GM13977 (cell line): Measurements from ENCODE around the gene EXOG.

ENCODE experiments used
- DNase-seq: peaks from one replicate; pipeline ENCODE4 v3.0.0; 2012; ENCODE audit warnings: low spot score
- in situ Hi-C: fragments of 300-500 bp; cut with MboI; formaldehyde crosslinking; loops from one replicate; pipeline ENCODE4 v1.12.0; 2022; ENCODE audit warnings: low sequenced_read_pairs, low pct_unique_long_range_greater_than_20kb, mixed read lengths, inconsistent platforms; ENCODE audit not compliant: unreplicated experiment
- TF ChIP-seq, protein P1 (sequence below): IDR thresholded peaks from 2 replicates; pipeline ENCODE4 v1.5.1; 2012; ENCODE audit warnings: mild to moderate bottlenecking, control low read depth; ENCODE audit not compliant: insufficient read depth; ENCODE audit errors: extremely low read depth, missing control alignments

The EXOG gene, protein sequence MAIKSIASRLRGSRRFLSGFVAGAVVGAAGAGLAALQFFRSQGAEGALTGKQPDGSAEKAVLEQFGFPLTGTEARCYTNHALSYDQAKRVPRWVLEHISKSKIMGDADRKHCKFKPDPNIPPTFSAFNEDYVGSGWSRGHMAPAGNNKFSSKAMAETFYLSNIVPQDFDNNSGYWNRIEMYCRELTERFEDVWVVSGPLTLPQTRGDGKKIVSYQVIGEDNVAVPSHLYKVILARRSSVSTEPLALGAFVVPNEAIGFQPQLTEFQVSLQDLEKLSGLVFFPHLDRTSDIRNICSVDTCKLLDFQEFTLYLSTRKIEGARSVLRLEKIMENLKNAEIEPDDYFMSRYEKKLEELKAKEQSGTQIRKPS

DNA sequence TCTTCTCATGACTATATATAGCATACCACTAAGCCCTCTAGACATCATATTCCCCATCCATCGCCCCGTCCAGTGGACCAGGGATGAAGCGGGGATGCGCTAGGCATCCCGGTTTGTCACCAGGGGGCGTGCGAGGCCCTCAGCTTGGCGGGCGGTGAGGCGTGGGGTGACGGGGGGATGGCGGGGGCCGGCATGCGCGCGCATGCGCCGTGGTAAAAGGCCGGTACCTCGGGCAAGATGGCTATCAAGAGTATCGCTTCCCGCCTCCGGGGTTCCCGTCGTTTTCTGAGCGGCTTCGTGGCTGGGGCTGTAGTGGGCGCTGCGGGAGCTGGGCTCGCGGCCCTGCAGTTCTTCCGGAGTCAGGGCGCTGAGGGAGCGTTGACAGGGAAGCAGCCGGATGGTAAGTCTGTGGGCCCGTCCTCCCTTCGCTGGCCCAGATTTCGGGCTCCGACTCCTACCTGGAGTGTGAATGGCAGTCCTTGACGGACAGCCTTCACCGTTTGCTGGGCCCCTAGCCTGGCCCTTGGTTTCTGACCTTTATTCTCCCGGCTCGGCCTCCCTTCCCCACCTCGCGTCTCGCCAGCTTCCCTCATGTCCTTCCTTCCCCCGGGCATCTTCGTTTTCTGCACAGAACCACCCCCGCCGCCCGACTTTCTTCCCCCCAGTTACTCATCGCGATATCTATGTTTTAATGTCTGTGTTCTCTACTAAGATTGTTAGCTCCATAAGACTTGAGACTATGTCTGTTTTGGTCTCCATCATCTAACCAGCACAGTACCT lies at the start of gene EXOG:
Gene EXOG (plus strand): TSS at position 210 of the 780 bp plus-strand sequence. CDS start 28 bp downstream, at position 238.
- TF ChIP-seq, protein P1, sequence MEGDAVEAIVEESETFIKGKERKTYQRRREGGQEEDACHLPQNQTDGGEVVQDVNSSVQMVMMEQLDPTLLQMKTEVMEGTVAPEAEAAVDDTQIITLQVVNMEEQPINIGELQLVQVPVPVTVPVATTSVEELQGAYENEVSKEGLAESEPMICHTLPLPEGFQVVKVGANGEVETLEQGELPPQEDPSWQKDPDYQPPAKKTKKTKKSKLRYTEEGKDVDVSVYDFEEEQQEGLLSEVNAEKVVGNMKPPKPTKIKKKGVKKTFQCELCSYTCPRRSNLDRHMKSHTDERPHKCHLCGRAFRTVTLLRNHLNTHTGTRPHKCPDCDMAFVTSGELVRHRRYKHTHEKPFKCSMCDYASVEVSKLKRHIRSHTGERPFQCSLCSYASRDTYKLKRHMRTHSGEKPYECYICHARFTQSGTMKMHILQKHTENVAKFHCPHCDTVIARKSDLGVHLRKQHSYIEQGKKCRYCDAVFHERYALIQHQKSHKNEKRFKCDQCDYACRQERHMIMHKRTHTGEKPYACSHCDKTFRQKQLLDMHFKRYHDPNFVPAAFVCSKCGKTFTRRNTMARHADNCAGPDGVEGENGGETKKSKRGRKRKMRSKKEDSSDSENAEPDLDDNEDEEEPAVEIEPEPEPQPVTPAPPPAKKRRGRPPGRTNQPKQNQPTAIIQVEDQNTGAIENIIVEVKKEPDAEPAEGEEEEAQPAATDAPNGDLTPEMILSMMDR, result peak; percentile 88
- peak; percentile 96 for DNase-seq
- in situ Hi-C loops, result no loop called here

DNA sequence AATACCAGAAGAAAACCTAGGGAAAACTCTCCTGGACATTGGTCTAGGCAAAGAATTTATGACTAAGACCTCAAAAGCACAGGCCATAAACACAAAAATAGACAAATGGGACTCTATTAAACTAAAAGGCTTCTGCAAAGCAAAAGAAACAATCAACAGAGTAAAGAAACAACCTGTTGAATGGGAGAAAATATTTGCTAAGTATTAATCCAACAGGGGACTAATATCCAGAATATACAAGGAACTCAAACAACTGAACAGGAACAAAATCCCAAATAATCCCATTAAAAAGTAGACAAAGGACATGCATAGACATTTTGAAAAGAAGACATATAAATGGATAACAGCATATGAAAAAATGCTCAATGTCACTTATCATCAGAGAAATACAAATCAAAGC lies 49.3 kb upstream of the EXOG start:
- TF ChIP-seq, protein P1, result no peak
- in situ Hi-C loops, result no loop called here
- no peak for DNase-seq

DNA sequence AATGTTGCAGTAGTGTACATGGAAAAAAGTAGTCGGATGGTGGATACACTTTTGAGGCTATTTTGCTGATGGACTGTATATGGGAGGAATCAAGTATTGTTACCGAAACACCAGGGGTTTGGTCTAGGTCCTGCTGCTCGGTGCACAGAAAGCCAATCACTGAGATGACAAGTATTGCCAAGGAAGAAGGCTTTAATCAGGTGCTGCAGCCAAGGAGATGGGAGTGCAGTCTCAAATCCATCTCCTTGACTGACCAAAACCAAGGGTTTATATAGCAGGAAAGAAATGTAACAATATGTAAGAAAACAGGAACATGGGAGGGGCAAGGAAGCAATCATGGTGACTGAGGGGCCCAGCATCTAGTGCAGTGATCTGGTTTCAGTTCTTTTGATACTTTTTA lies 45.3 kb upstream of the EXOG start:
- in situ Hi-C loops, result no loop called here
- DNase-seq, result no peak
- TF ChIP-seq, protein P1, result no peak

DNA sequence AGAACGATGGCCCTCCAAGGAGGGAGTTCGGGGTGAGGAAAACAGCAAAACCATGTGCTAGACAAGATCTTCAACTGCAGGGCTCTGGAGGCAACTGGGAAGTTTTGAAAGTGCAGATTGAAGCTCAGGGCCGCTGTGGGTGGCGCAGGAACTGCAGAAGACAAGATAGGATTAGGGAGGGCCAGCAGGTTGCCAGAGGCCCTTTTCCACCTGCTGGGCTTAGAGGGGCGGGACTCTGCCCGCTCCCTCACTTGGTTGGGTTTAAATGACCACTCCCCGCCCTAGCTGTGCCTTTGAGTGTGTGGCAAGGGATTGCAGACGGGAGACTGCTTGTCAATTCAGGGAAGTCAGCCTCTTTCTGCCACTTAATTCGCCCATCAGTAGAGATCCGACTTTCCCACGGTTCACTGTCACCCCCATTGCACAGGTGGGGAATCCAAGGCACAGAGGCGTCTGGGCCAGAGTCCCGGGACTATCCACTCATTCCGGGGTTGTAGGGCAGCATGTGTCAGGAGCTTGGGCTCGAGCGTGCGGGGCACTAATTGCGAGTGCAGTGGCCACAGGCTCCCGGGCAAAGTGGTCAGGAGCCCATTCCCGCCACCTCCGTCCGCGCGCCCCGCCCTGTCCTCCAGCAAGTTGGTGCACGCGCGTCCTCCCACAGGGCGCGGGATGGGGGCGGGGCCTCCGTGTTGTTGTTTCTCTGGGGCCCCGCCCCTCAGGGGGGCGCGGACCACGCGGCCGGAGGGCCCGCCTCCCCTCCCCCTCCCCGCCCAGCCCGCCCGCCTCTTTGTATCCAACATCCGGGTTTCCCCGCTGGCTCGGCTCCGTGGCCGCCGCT lies 42.8 kb upstream of the EXOG start, which contains the start of gene ACVR2B:
Gene ACVR2B (plus strand): TSS at position 816 of the 838 bp plus-strand sequence. CDS start 433 bp downstream, outside the sequence.
- peak; percentile 94 for DNase-seq
- in situ Hi-C loops, result no loop called here
- TF ChIP-seq, protein P1, result no peak

DNA sequence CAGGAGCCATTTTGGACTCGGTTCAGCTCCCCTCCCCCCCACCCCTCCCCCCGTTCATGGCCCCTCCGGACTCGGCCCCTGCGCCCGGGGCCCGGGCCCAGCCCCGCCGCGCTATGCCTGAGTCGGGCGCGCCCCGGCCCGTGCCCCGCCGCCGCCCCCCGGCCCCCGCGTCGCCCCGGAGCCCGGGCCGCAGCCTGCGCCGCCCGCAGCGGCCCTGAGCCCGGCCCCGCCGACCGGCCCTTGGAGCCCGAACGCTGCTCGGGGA lies 42.3 kb upstream of the EXOG start:
- in situ Hi-C loops, result no loop called here
- DNase-seq, result no peak
- TF ChIP-seq, protein P1, result no peak

DNA sequence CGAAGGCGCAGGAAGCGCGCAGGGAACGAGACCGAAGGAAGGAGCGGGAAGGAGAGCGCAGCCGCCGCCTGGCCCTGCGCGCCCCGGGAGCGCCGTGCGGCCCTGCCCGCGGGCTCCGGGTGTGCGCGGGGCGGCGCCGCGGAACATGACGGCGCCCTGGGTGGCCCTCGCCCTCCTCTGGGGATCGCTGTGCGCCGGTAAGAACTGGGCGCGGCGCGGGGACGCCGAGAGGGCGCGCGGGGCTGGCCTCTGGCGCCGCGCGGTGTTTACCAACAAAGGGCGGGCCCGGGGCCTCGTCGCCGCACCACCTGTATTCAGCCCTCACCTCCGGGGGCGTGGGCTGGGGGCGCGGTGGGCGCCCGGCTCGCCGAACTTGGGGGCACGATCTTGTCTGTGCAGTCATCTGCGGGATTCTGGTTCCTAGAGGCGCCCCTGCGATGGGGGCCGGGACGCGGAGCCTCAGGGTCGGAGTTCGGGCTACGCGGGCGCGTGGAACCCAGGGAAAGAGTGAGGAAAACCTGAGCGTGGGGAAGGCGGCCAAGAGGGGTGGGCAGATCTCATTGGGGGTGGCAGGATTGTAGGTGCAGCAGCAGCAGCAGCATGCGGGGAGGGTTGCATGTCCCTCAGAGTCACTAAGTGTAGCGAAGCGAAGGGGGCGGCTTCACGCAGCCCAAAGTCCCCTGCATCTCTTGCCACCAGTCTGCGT lies 41.8 kb upstream of the EXOG start:
- peak; percentile 83 for DNase-seq
- in situ Hi-C loops, result no loop called here
- TF ChIP-seq, protein P1, result peak; percentile 13
